SK-N-MC (cell line): ENCODE data around the gene RSPO1.

Experiments
- DNase-seq: peaks from one replicate; pipeline ENCODE4 v3.0.0-alpha.2; 2011; ENCODE audit warnings: low read depth, low spot score
- H3K27ac ChIP-seq: fragments of 200-600 bp; sonication (generic); 2 replicates; pipeline ENCODE4 v1.5.1; 2016; ENCODE audit warnings: mixed run types
- H3K36me3 ChIP-seq: fragments of 200-600 bp; sonication (generic); 2 replicates; pipeline ENCODE4 v1.6.1; 2017; ENCODE audit warnings: antibody characterized with exemption, low read length, mixed read lengths; ENCODE audit not compliant: insufficient read depth
- H3K4me3 ChIP-seq: fragments of 200-600 bp; sonication (generic); 2 replicates; pipeline ENCODE4 v1.5.1; 2016
- H3K9ac ChIP-seq: fragments of 200-600 bp; sonication (generic); 2 replicates; pipeline ENCODE4 v1.8.0; 2017; ENCODE audit warnings: mixed run types, mixed read lengths; ENCODE audit not compliant: insufficient read length
- H3K9me3 ChIP-seq: fragments of 200-600 bp; sonication (generic); 2 replicates; pipeline ENCODE4 v1.6.1; 2017; ENCODE audit warnings: low read depth, mild to moderate bottlenecking, antibody characterized with exemption, low read length, moderate library complexity, mixed read lengths
- EZH2 ChIP-seq: fragments of 200-600 bp; sonication (generic); IDR thresholded peaks from one replicate; pipeline ENCODE4 v1.6.1; 2017; ENCODE audit warnings: antibody characterized with exemption
- FOXP2 ChIP-seq: optimal IDR thresholded peaks from 2 replicates; pipeline ENCODE3; 2011; ENCODE audit warnings: mild to moderate bottlenecking, moderate library complexity; ENCODE audit not compliant: insufficient read depth; ENCODE audit errors: extremely low read length, control extremely low read depth
- POLR2AphosphoS5 ChIP-seq: IDR thresholded peaks from 2 replicates; pipeline ENCODE4 v1.6.1; 2012; ENCODE audit warnings: mild to moderate bottlenecking, low read depth, low read length, borderline replicate concordance

Gene RSPO1

GRCh38 chr1:37570528-37571334, 64.0 kb downstream of the RSPO1 start:
- H3K9ac ChIP-seq: no peak overlapping the region
- no peak overlapping the region for H3K4me3 ChIP-seq

GRCh38 chr1:37567023-37567422, 67.7 kb downstream of the RSPO1 start:
- no peaks in the 10 kb centered on the region for H3K9me3 ChIP-seq
- peaks cover 73% of the 10 kb centered on the region for H3K36me3 ChIP-seq
- DNase-seq: no peak

More at GRCh38 chr1:37570528-37571334, 64.0 kb downstream of the RSPO1 start:
- no peak overlapping the region for H3K27ac ChIP-seq
- no peaks in the 10 kb centered on the region for H3K9me3 ChIP-seq
- H3K36me3 ChIP-seq: peaks cover 96% of the 10 kb centered on the region
- no peak for TF ChIP-seq FOXP2
- no peak for TF ChIP-seq EZH2
- no peak for TF ChIP-seq POLR2AphosphoS5
- DNase-seq: no peak

GRCh38 chr1:37564892-37565291, 69.8 kb downstream of the RSPO1 start:
- peaks cover 54% of the 10 kb centered on the region for H3K36me3 ChIP-seq

More at GRCh38 chr1:37567023-37567422, 67.7 kb downstream of the RSPO1 start:
- no peak overlapping the region for H3K9ac ChIP-seq
- TF ChIP-seq FOXP2 (no peak), EZH2 (no peak), POLR2AphosphoS5 (no peak)
- H3K4me3 ChIP-seq: no peak overlapping the region
- H3K27ac ChIP-seq: no peak overlapping the region

GRCh38 chr1:37562984-37563383, 71.7 kb downstream of the RSPO1 start:
- H3K9me3 ChIP-seq: no peaks in the 10 kb centered on the region
- no peak overlapping the region for H3K4me3 ChIP-seq
- no peak overlapping the region for H3K9ac ChIP-seq
- H3K36me3 ChIP-seq: peaks cover 35% of the 10 kb centered on the region
- no peak for TF ChIP-seq EZH2
- TF ChIP-seq FOXP2: no peak
- no peak for TF ChIP-seq POLR2AphosphoS5
- no peak for DNase-seq
- peak overlapping the region; percentile 22 for H3K27ac ChIP-seq

More at GRCh38 chr1:37564892-37565291, 69.8 kb downstream of the RSPO1 start:
- TF ChIP-seq EZH2 (no peak), FOXP2 (no peak), POLR2AphosphoS5 (no peak)
- no peak overlapping the region for H3K27ac ChIP-seq
- H3K9me3 ChIP-seq: no peaks in the 10 kb centered on the region
- H3K4me3 ChIP-seq: no peak overlapping the region
- H3K9ac ChIP-seq: no peak overlapping the region
- DNase-seq: no peak
